Inflammatory macrophage (primary cell): Measurements from ENCODE around the gene VWC2L.

ENCODE experiments used
- DNase-seq, 2 donors: peaks; one replicate each; pipeline ENCODE4 v3.0.0-alpha.2; 2020 to 2022

The VWC2L gene

GRCh38 chr2:214601852-214602633, 191.2 kb downstream of the VWC2L start:
- no peak for DNase-seq

DNA sequence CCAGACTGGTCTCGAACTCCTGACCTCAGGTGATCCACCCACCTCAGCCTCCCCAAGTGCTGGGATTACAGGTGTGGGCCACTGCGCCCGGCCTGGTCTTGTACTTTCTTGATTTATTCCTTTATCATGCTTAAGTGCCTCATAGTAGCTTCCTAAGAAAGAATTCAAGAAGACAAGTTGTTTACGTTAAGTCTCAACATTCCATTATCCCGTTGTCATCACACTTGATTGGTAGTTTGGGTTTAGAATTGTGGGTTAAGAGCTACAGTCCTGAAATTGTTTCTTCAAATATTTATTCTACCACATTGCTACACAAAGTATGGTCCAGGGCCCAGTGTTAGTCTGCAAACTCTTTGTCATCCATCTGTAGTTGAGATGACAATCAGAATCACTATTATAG, 194.0 kb downstream of the VWC2L start:
- DNase-seq: no peak

DNA sequence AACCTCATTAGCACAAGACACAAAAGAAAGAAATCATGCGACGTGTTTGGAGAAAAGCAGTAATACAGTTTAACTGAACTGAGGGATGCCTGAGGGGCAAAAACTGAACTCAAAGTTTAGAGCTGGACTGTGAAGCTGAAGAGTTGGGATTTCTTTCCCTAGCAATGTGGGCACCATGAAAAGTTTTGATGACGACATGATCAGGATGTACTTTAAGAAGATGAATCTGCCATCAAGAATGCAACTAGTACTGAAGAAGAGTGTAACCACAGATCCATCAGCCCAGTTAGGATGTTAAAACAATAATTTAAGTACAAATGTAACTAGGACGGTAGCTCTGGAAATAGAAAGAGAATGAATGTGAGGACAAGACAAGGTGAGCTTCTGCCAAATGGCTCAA, 196.2 kb downstream of the VWC2L start:
- no peak for DNase-seq

- no peak for DNase-seq
Measured at GRCh38 chr2:214611015-214611414, 200.2 kb downstream of the VWC2L start.

DNA sequence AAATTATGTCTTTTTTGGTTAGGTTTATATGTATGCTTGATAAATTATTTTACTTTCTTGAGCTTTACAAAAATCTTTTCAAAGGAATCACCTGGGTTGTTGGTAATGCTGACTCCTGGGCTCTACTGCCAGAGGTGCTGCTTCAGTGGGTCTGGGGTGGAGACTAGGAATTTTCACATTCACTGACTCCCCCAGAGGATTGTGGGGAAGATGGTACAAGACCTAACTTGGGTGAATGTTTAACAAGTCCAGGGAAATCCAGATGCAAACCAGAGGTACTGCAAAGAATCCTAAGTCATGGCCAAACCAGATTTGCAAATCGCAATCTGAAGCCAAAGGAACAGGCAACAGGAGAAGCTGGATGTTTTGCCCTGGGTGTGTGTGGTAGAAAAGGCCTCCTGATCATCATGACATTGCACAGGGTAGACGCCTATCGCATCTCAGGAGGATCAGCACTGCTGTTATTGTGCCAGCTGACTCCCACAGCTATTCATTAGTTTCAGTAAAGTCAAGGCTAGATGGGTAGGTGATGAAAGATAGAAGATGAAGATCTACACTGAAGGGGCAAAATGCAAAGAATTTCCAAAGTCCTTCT, 213.4 kb downstream of the VWC2L start:
- DNase-seq: no peak

DNA sequence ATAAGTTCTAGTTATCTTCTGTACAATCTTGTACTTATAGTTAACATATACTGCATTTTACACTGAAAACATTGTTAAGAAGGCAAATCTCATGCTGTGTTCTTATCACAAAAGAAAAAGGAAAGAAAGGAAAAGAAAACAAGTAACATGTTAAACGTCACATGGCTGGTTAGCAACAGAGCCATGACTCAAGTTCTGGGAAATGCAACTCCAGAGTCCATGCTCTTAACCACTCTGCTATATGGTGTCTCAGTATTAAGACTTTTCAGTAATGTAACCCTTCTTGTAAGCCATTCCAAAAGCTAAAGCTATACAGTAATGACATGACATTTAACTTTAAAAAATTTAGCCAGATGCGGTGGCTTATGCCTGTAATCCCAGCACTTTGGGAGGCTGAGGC, 217.2 kb downstream of the VWC2L start:
- no peak for DNase-seq
